Mesenchymal stem cell (in vitro differentiated cells and primary cell): ENCODE measurements around the gene TSC22D3.
"Not testable (repeated sequence)": the region's sequence is repeated elsewhere in the genome, so short reads cannot be mapped to it uniquely, and the experiment has no call there.

ENCODE experiments used
- DNase-seq: peaks from one replicate; pipeline ENCODE4 v3.0.0-alpha.2; 2013
- H2AFZ ChIP-seq: one replicate; pipeline ENCODE4 v1.6.1; 2013; ENCODE audit warnings: low read depth, mild to moderate bottlenecking, control low read depth, inconsistent platforms, low read length, moderate library complexity
- H2AK5ac ChIP-seq: 2 replicates; pipeline ENCODE4 v1.6.1; 2013; ENCODE audit warnings: low read length, moderate library complexity, mild to moderate bottlenecking, inconsistent platforms; ENCODE audit not compliant: severe bottlenecking
- H2BK120ac ChIP-seq: one replicate; pipeline ENCODE4 v1.6.1; 2013; ENCODE audit warnings: low read depth, mild to moderate bottlenecking, inconsistent platforms, low read length, moderate library complexity
- H2BK12ac ChIP-seq, 2 experiments: one replicate each; pipeline ENCODE4 v1.6.1; 2013; ENCODE audit warnings: inconsistent platforms in 2 of 2, low read length in 2 of 2, mild to moderate bottlenecking in 2 of 2, moderate library complexity in 2 of 2, control low read depth in 1 of 2
- H2BK15ac ChIP-seq: one replicate; pipeline ENCODE4 v1.6.1; 2013; ENCODE audit warnings: mild to moderate bottlenecking, low read depth, inconsistent platforms; ENCODE audit not compliant: poor library complexity, severe bottlenecking
- H2BK5ac ChIP-seq: 2 replicates; pipeline ENCODE4 v1.6.1; 2013; ENCODE audit warnings: low read depth, mild to moderate bottlenecking, low read length, control low read depth, inconsistent platforms; ENCODE audit not compliant: poor library complexity, severe bottlenecking
- H3K14ac ChIP-seq, 2 experiments: one replicate each; pipeline ENCODE4 v1.6.1; 2013; ENCODE audit warnings: inconsistent platforms in 2 of 2, low read length in 2 of 2, control low read depth in 1 of 2, mild to moderate bottlenecking in 1 of 2, moderate library complexity in 1 of 2
- H3K18ac ChIP-seq, 2 experiments: one replicate each; pipeline ENCODE4 v1.6.1; 2013; ENCODE audit warnings: inconsistent platforms in 2 of 2, low read length in 2 of 2, control low read depth in 1 of 2, low read depth in 1 of 2, mild to moderate bottlenecking in 1 of 2
- H3K23ac ChIP-seq, 2 experiments: one replicate each; pipeline ENCODE4 v1.6.1; 2013; ENCODE audit warnings: inconsistent platforms in 2 of 2, low read length in 2 of 2, mild to moderate bottlenecking in 2 of 2, moderate library complexity in 2 of 2, control low read depth in 1 of 2
- H3K27ac ChIP-seq: 2 replicates; pipeline ENCODE4 v1.5.1; 2013; ENCODE audit warnings: mild to moderate bottlenecking, moderate library complexity, low read length, control low read depth, inconsistent platforms; ENCODE audit not compliant: poor library complexity, severe bottlenecking
- H3K27me3 ChIP-seq, 2 experiments: 2 replicates each; pipeline versions ENCODE4 v1.6.1 to v1.7.0; 2013; ENCODE audit warnings: low read length in 2 of 2, mild to moderate bottlenecking in 2 of 2, moderate library complexity in 2 of 2, control low read depth in 1 of 2, inconsistent platforms in 1 of 2; ENCODE audit not compliant: control insufficient read depth in 1 of 2, insufficient read depth in 1 of 2
- H3K36me3 ChIP-seq, 2 experiments: 2 replicates each; pipeline versions ENCODE4 v1.6.1 to v1.7.0; 2013; ENCODE audit warnings: low read length in 2 of 2, control low read depth in 1 of 2, inconsistent platforms in 1 of 2, low read depth in 1 of 2, mild to moderate bottlenecking in 1 of 2; ENCODE audit not compliant: insufficient read depth in 2 of 2, control insufficient read depth in 1 of 2
- H3K4ac ChIP-seq, 2 experiments: one replicate each; pipeline ENCODE4 v1.6.1; 2013; ENCODE audit warnings: inconsistent platforms in 2 of 2, low read length in 2 of 2, mild to moderate bottlenecking in 2 of 2, moderate library complexity in 2 of 2, control low read depth in 1 of 2, low read depth in 1 of 2
- H3K4me1 ChIP-seq: 2 replicates; pipeline ENCODE4 v1.6.1; 2013; ENCODE audit warnings: low read depth, low read length, control low read depth; ENCODE audit not compliant: control insufficient read depth, insufficient read depth
- H3K4me2 ChIP-seq: 2 replicates; pipeline ENCODE4 v1.6.1; 2013; ENCODE audit warnings: low read length, mild to moderate bottlenecking, inconsistent platforms; ENCODE audit not compliant: poor library complexity, severe bottlenecking
- H3K4me3 ChIP-seq, 2 experiments: 2 replicates each; pipeline versions ENCODE4 v1.5.1 to v1.7.0; 2013; ENCODE audit warnings: low read length in 2 of 2, mild to moderate bottlenecking in 2 of 2, control low read depth in 1 of 2, low read depth in 1 of 2; ENCODE audit not compliant: insufficient read depth in 1 of 2
- H3K79me1 ChIP-seq: replicated peaks from 2 replicates; pipeline ENCODE4 v1.6.1; 2013; ENCODE audit warnings: mild to moderate bottlenecking, control low read depth, low read length, inconsistent platforms; ENCODE audit not compliant: poor library complexity, severe bottlenecking
- H3K9ac ChIP-seq: 2 replicates; pipeline ENCODE4 v1.7.0; 2013; ENCODE audit warnings: mild to moderate bottlenecking, low read length, moderate library complexity
- H3K9me3 ChIP-seq: 2 replicates; pipeline ENCODE4 v1.7.0; 2013; ENCODE audit warnings: mild to moderate bottlenecking, low read length; ENCODE audit not compliant: control insufficient read depth
- H4K8ac ChIP-seq: one replicate; pipeline ENCODE4 v1.6.1; 2013; ENCODE audit warnings: inconsistent platforms, mild to moderate bottlenecking, low read length, moderate library complexity
- H4K91ac ChIP-seq: one replicate; pipeline ENCODE4 v1.6.1; 2013; ENCODE audit warnings: mild to moderate bottlenecking, low read length, inconsistent platforms
- WGBS: methylation state at CpG from one replicate; pipeline ENCODE4 v1.1.7; 2013; ENCODE audit warnings: mixed read lengths; 5-methylcytosine and 5-hydroxymethylcytosine counted together

Gene TSC22D3

GRCh38 chrX:107686792-107687191 is 88.8 kb downstream of the TSC22D3 start:
- no peaks in the 10 kb centered on the region for H3K79me1 ChIP-seq
- H2BK5ac ChIP-seq: no peak overlapping the region
- no peak overlapping the region for H2AK5ac ChIP-seq
- H2BK120ac ChIP-seq: no peak overlapping the region
- H3K36me3 ChIP-seq: no peaks in the 10 kb centered on the region
- peak; percentile 40 for DNase-seq
- H3K9me3 ChIP-seq: no peaks in the 10 kb centered on the region
- H4K91ac ChIP-seq: no peak overlapping the region
- H3K23ac ChIP-seq: no peak overlapping the region
- peaks cover 19% of the 10 kb centered on the region for H3K4me1 ChIP-seq
- no peak overlapping the region for H3K14ac ChIP-seq
- peaks cover 0 to 77% of the 10 kb centered on the region in 2 experiments for H3K27me3 ChIP-seq
- no peak overlapping the region for H3K4ac ChIP-seq
- peak overlapping the region; percentile 97 for H3K27ac ChIP-seq
- H3K4me2 ChIP-seq: no peak overlapping the region
- no peak overlapping the region for H2BK15ac ChIP-seq
- H4K8ac ChIP-seq: no peak overlapping the region
- whole genome bisulfite sequencing: 60% methylated on average over 1 of the region's 3 CpGs
- no peak overlapping the region for H2AFZ ChIP-seq
- H3K9ac ChIP-seq: no peak overlapping the region
- H3K4me3 ChIP-seq: no peak overlapping the region
- H3K18ac ChIP-seq: no peak overlapping the region
- H2BK12ac ChIP-seq: no peak overlapping the region

GRCh38 chrX:107686026-107686425 is 89.6 kb downstream of the TSC22D3 start:
- Histone ChIP-seq H2BK12ac (peak overlapping the region; percentile 38 to 71), H3K18ac (peak overlapping the region; percentile 19 to 78), H3K27me3 (peaks cover 0 to 78% of the 10 kb centered on the region in 2 experiments), H3K14ac (no peak overlapping the region), H3K4me2 (no peak overlapping the region), H2AK5ac (peak overlapping the region; percentile 70), H3K4me1 (peaks cover 19% of the 10 kb centered on the region), H3K27ac (peak overlapping the region; percentile 97), H4K91ac (no peak overlapping the region), H4K8ac (no peak overlapping the region), H3K9ac (no peak overlapping the region), H3K79me1 (no peaks in the 10 kb centered on the region), H2BK120ac (no peak overlapping the region), H3K4ac (peak overlapping the region in 1 of 2 experiments; percentile 61), H2AFZ (no peak overlapping the region), H3K23ac (no peak overlapping the region), H2BK15ac (no peak overlapping the region), H3K36me3 (no peaks in the 10 kb centered on the region), H2BK5ac (peak overlapping the region; percentile 37), H3K4me3 (no peak overlapping the region), H3K9me3 (no peaks in the 10 kb centered on the region)
- 74% methylated on average over 3 of the region's 3 CpGs for WGBS
- no peak for DNase-seq

GRCh38 chrX:107685586-107685985 is 90.0 kb downstream of the TSC22D3 start:
- Histone ChIP-seq H3K18ac (peak overlapping the region in 1 of 2 experiments; percentile 21), H3K27ac (peak overlapping the region; percentile 97)
- WGBS: 100% methylated on average over 6 of the region's 9 CpGs

GRCh38 chrX:107684956-107685385 is 90.6 kb downstream of the TSC22D3 start:
- no peak overlapping the region for H3K4me2 ChIP-seq
- H2AK5ac ChIP-seq: no peak overlapping the region
- H4K91ac ChIP-seq: no peak overlapping the region
- no peak overlapping the region for H3K23ac ChIP-seq
- H2BK120ac ChIP-seq: no peak overlapping the region
- no peak overlapping the region for H4K8ac ChIP-seq
- H3K4me3 ChIP-seq: no peak overlapping the region
- H3K18ac ChIP-seq: peak overlapping the region; percentile 29 to 52
- no peak overlapping the region for H3K27ac ChIP-seq
- H3K14ac ChIP-seq: no peak overlapping the region
- no peak overlapping the region for H2BK12ac ChIP-seq
- H2BK15ac ChIP-seq: no peak overlapping the region
- no peaks in the 10 kb centered on the region for H3K9me3 ChIP-seq
- no peaks in the 10 kb centered on the region for H3K36me3 ChIP-seq
- WGBS: 40% methylated on average over 2 of the region's 5 CpGs
- no peaks in the 10 kb centered on the region for H3K79me1 ChIP-seq
- H2BK5ac ChIP-seq: no peak overlapping the region
- no peak overlapping the region for H3K9ac ChIP-seq
- H2AFZ ChIP-seq: no peak overlapping the region
- H3K4ac ChIP-seq: no peak overlapping the region
- DNase-seq: peak; percentile 67
- peaks cover 0 to 78% of the 10 kb centered on the region in 2 experiments for H3K27me3 ChIP-seq
- H3K4me1 ChIP-seq: peaks cover 18% of the 10 kb centered on the region

More at GRCh38 chrX:107685586-107685985, 90.0 kb downstream of the TSC22D3 start:
- H4K91ac ChIP-seq, H3K36me3 ChIP-seq, H3K4ac ChIP-seq, H2BK120ac ChIP-seq, H3K4me3 ChIP-seq, H3K9ac ChIP-seq, H2BK15ac ChIP-seq, DNase-seq, H3K4me2 ChIP-seq, H2BK12ac ChIP-seq, H2BK5ac ChIP-seq, H2AFZ ChIP-seq, H3K79me1 ChIP-seq, H3K23ac ChIP-seq, H3K9me3 ChIP-seq, H4K8ac ChIP-seq: not testable (repeated sequence)
- Histone ChIP-seq H3K27me3 (peaks cover 0 to 79% of the 10 kb centered on the region in 2 experiments), H2AK5ac (peak overlapping the region; percentile 70), H3K14ac (peak overlapping the region in 1 of 2 experiments; percentile 28), H3K4me1 (peaks cover 19% of the 10 kb centered on the region)
